C4-2B (cell line): ENCODE measurements around the gene AIG1.

ENCODE experiments used
- H3K27ac ChIP-seq: fragments of 450-650 bp; 2 replicates; pipeline ENCODE4 v1.5.1; 2017
- CTCF ChIP-seq: fragments of 450-650 bp; conservative IDR thresholded peaks from 2 replicates; pipeline ENCODE4 v1.5.1; 2017; ENCODE audit warnings: mild to moderate bottlenecking
- ZFX ChIP-seq: fragments of 450-650 bp; IDR thresholded peaks from 2 replicates; pipeline ENCODE4 v1.6.1; 2017

Gene AIG1

GRCh38 chr6:143169440-143169839 is 108.8 kb downstream of the AIG1 start:
- TF ChIP-seq CTCF: no peak
- TF ChIP-seq ZFX: no peak
- no peak overlapping the region for H3K27ac ChIP-seq

GRCh38 chr6:143174516-143174915 is 113.8 kb downstream of the AIG1 start:
- TF ChIP-seq ZFX: no peak
- TF ChIP-seq CTCF: no peak
- H3K27ac ChIP-seq: no peak overlapping the region

- TF ChIP-seq ZFX: no peak
- no peak for TF ChIP-seq CTCF
Measured at GRCh38 chr6:143174951-143175350, 114.3 kb downstream of the AIG1 start.

GRCh38 chr6:143176090-143177021 is 115.7 kb downstream of the AIG1 start:
- peak; percentile 30 for TF ChIP-seq CTCF
- TF ChIP-seq ZFX: no peak
- no peak overlapping the region for H3K27ac ChIP-seq

More at GRCh38 chr6:143174951-143175350, 114.3 kb downstream of the AIG1 start:
- H3K27ac ChIP-seq: no peak overlapping the region

- TF ChIP-seq ZFX (no peak), CTCF (no peak)
- no peak overlapping the region for H3K27ac ChIP-seq
Measured at GRCh38 chr6:143177706-143178105, 117.0 kb downstream of the AIG1 start.

- H3K27ac ChIP-seq: no peak overlapping the region
- no peak for TF ChIP-seq ZFX
- no peak for TF ChIP-seq CTCF
Measured at GRCh38 chr6:143179096-143179495, 118.4 kb downstream of the AIG1 start.

- TF ChIP-seq CTCF (no peak), ZFX (no peak)
- H3K27ac ChIP-seq: no peak overlapping the region
Measured at GRCh38 chr6:143179901-143180612, 119.4 kb downstream of the AIG1 start.
